NCI-H128 (cell line): ENCODE data around the gene PACS2.

Experiments
- DNase-seq: peaks from one replicate; lab custom pipeline; 2025; ENCODE audit not compliant: unreplicated experiment; lab: John Stamatoyannopoulos, UW

Gene PACS2

GRCh38 chr14:105367116-105368031, 52.8 kb downstream of the PACS2 start:
- DNase-seq = no peak

- no peak for DNase-seq
Observed at GRCh38 chr14:105368032-105368417, 53.5 kb downstream of the PACS2 start.

- DNase-seq = no peak
Observed at GRCh38 chr14:105368426-105368825, 53.9 kb downstream of the PACS2 start.

GRCh38 chr14:105368910-105369652, 54.5 kb downstream of the PACS2 start:
- DNase-seq = no peak

GRCh38 chr14:105369653-105370040, 55.1 kb downstream of the PACS2 start:
- DNase-seq = no peak

GRCh38 chr14:105374389-105374788, 59.8 kb downstream of the PACS2 start:
- no peak for DNase-seq

GRCh38 chr14:105375635-105376057, 61.1 kb downstream of the PACS2 start:
- DNase-seq = no peak

- no peak for DNase-seq
Observed at GRCh38 chr14:105376521-105377440, 62.2 kb downstream of the PACS2 start.

GRCh38 chr14:105377555-105378182, 63.1 kb downstream of the PACS2 start:
- no peak for DNase-seq

- no peak for DNase-seq
Observed at GRCh38 chr14:105378199-105378598, 63.7 kb downstream of the PACS2 start.

GRCh38 chr14:105378873-105379685, 64.5 kb downstream of the PACS2 start:
- no peak for DNase-seq

GRCh38 chr14:105379946-105380345, 65.4 kb downstream of the PACS2 start:
- DNase-seq = no peak

GRCh38 chr14:105380756-105381155, 66.2 kb downstream of the PACS2 start:
- no peak for DNase-seq

GRCh38 chr14:105381446-105382342, 67.1 kb downstream of the PACS2 start:
- DNase-seq = no peak

GRCh38 chr14:105382343-105383082, 68.0 kb downstream of the PACS2 start:
- no peak for DNase-seq

GRCh38 chr14:105383083-105383730, 68.7 kb downstream of the PACS2 start:
- no peak for DNase-seq

GRCh38 chr14:105384041-105384557, 69.6 kb downstream of the PACS2 start:
- no peak for DNase-seq
